Stomach (tissue), 4 donors: ENCODE measurements around the gene CEP152.

Experiments
- CTCF ChIP-seq, 7 experiments: fragments of 450-650 bp in 4 of 7; fragments of 200-600 bp in 3 of 7; sonication (generic) in 3 of 7; IDR thresholded peaks; one replicate each; pipeline ENCODE4 v1.5.1; 2016 to 2019; ENCODE audit warnings: antibody characterized with exemption in 7 of 7, control low read depth in 2 of 7, mild to moderate bottlenecking in 1 of 7
- EP300 ChIP-seq: sonication (generic); formaldehyde crosslinking; IDR thresholded peaks from one replicate; pipeline ENCODE4 v1.6.1; 2017; ENCODE audit warnings: antibody characterized with exemption
- POLR2A ChIP-seq, 4 donors: fragments of 450-650 bp; IDR thresholded peaks; one replicate each; pipeline ENCODE4 v1.6.1; 2016; ENCODE audit warnings: antibody characterized with exemption in 4 of 4, control low read depth in 2 of 4, mild to moderate bottlenecking in 1 of 4, moderate library complexity in 1 of 4
- POLR2AphosphoS5 ChIP-seq, 3 donors: sonication (generic); formaldehyde crosslinking; IDR thresholded peaks; one replicate each; pipeline ENCODE4 v1.6.1; 2016; ENCODE audit warnings: antibody characterized with exemption in 3 of 3

GRCh38 chr15:48823237-48823636 is 12.4 kb upstream of the CEP152 start:
- no peak for TF ChIP-seq CTCF (IDR thresholded peaks at IDR 0.05)
- no peak for TF ChIP-seq POLR2A (IDR thresholded peaks at IDR 0.05)
- TF ChIP-seq POLR2AphosphoS5 (IDR thresholded peaks at IDR 0.05) = no peak
- no peak for TF ChIP-seq EP300
